Measurements from ENCODE around the gene DEFB128.
"Not testable (repeated sequence)": the region's sequence is repeated elsewhere in the genome, so short reads cannot be mapped to it uniquely, and the experiment has no call there.

The DEFB128 gene

DNA sequence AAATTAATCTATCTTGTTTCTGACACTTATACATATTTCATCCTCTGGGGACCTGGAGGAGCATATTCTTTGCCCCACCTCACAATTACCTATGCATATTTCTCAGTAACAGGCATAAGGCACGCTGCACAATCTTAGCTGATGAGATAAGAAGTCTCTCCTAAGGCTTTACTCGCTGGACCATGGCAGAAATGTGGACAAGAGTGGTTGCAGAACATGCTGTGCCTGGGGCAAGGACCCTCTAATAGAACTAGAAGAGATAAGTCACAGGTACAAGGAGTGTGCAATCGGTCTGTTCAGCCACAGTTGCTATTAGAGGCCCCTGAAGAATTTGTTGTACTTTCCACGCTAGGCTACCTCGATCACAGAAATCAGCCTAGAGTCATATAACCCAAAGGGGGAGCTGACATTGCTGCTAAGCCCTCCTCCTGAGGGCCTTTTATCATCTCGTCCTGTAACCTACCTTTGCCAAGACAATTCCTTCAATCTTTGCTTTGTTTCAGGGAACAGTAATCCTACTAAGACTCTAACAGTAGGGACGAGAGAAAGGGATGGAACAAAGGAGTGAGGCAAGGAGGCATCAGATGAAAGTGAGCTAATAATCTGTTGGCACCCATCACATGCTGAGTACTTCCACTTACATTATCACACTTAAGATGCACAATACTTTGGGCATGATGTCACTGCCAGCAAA lies 21.4 kb upstream of the DEFB128 start:
- ChIA-PET CTCF (interaction anchor here (1.0 to 4.1 kb wide), 7 partner anchors 8 to 120 kb away, joined by 3 to 35 read pairs (median 7); partner anchors contain the start of gene DEFB129), POLR2A (no interaction called here)
- no peaks in the 10 kb centered on the region for H3K36me3 ChIP-seq (ENCODE audit: control insufficient read depth in 4 of 4, insufficient read depth in 4 of 4, low read length in 3 of 4)
- 95% methylated on average over 7 of the region's 7 CpGs for WGBS (ENCODE audit: insufficient coverage)
- no peaks in the 10 kb centered on the region for H3K4me1 ChIP-seq (ENCODE audit: control extremely low read depth in 1 of 4, control insufficient read depth in 4 of 4, insufficient read depth in 4 of 4, low read length in 3 of 4)
- no peak for DNase-seq
- H3K4me3 ChIP-seq (ENCODE audit: control insufficient read depth in 1 of 7, extremely low read depth in 1 of 7, insufficient read depth in 4 of 7, low read depth in 2 of 7, low read length in 6 of 7): no peak overlapping the region
- H3K27me3 ChIP-seq (replicated peaks in 2 of 5; ENCODE audit: control insufficient read depth in 4 of 5, insufficient read depth in 5 of 5, low read length in 4 of 5): peaks cover 0 to 3% (median 0%) of the 10 kb centered on the region in 5 experiments
- no peaks in the 10 kb centered on the region for H3K9me3 ChIP-seq (ENCODE audit: control extremely low read depth in 1 of 5, control insufficient read depth in 4 of 5, insufficient read depth in 2 of 5, low read depth in 1 of 5, low read length in 4 of 5)
- no peak overlapping the region for H3K27ac ChIP-seq (ENCODE audit: insufficient read depth in 1 of 2, low read depth in 1 of 2, low read length in 2 of 2, poor library complexity in 1 of 2, severe bottlenecking in 2 of 2)

- H3K9me3 ChIP-seq (ENCODE audit: control extremely low read depth in 1 of 5, control insufficient read depth in 4 of 5, insufficient read depth in 2 of 5, low read depth in 1 of 5, low read length in 4 of 5): no peaks in the 10 kb centered on the region
- H3K4me1 ChIP-seq (ENCODE audit: control extremely low read depth in 1 of 4, control insufficient read depth in 4 of 4, insufficient read depth in 4 of 4, low read length in 3 of 4): no peaks in the 10 kb centered on the region
- no peaks in the 10 kb centered on the region for H3K36me3 ChIP-seq (ENCODE audit: control insufficient read depth in 4 of 4, insufficient read depth in 4 of 4, low read length in 3 of 4)
- WGBS (ENCODE audit: insufficient coverage): 89% methylated on average over 1 of the region's 5 CpGs
- DNase-seq: peak; percentile 59 to 77 (median 73)
- CTCF ChIA-PET: interaction anchor here (0.7 to 4.1 kb wide), 6 partner anchors 15 to 73 kb away, joined by 3 to 35 read pairs (median 6); no protein-coding TSS in a partner anchor
- POLR2A ChIA-PET: no interaction called here
- H3K27me3 ChIP-seq (replicated peaks in 2 of 5; ENCODE audit: control insufficient read depth in 4 of 5, insufficient read depth in 5 of 5, low read length in 4 of 5): peaks cover 0 to 5% (median 0%) of the 10 kb centered on the region in 5 experiments
- no peak overlapping the region for H3K4me3 ChIP-seq (ENCODE audit: control insufficient read depth in 1 of 7, extremely low read depth in 1 of 7, insufficient read depth in 4 of 7, low read depth in 2 of 7, low read length in 6 of 7)
- no peak overlapping the region for H3K27ac ChIP-seq (ENCODE audit: insufficient read depth in 1 of 2, low read depth in 1 of 2, low read length in 2 of 2, poor library complexity in 1 of 2, severe bottlenecking in 2 of 2)
Measured at GRCh38 chr20:208942-209566, 19.5 kb upstream of the DEFB128 start.

DNA sequence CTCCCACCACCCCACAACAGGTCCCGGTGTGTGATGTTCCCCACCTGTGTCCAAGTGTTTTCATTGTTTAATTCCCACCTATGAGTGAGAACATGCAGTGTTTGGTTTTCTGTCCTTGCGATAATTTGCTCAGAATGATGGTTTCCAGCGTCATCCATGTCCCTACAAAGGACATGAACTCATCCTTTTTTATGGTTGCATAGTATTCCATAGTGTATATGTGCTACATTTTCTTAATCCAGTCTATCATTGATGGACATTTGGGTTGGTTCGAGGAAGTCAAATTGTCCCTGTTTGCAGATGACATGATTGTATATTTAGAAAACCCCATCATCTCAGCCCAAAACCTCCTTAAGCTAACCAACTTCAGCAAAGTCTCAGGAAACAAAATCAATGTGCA lies 14.1 kb upstream of the DEFB128 start:
- DNase-seq; H3K4me3 ChIP-seq (ENCODE audit: control insufficient read depth in 1 of 7, extremely low read depth in 1 of 7, insufficient read depth in 4 of 7, low read depth in 2 of 7, low read length in 6 of 7); H3K27ac ChIP-seq (ENCODE audit: insufficient read depth in 1 of 2, low read depth in 1 of 2, low read length in 2 of 2, poor library complexity in 1 of 2, severe bottlenecking in 2 of 2); H3K4me1 ChIP-seq (ENCODE audit: control extremely low read depth in 1 of 4, control insufficient read depth in 4 of 4, insufficient read depth in 4 of 4, low read length in 3 of 4); H3K9me3 ChIP-seq (ENCODE audit: control extremely low read depth in 1 of 5, control insufficient read depth in 4 of 5, insufficient read depth in 2 of 5, low read depth in 1 of 5, low read length in 4 of 5); H3K36me3 ChIP-seq (ENCODE audit: control insufficient read depth in 4 of 4, insufficient read depth in 4 of 4, low read length in 3 of 4); POLR2A ChIA-PET; H3K27me3 ChIP-seq (replicated peaks in 2 of 5; ENCODE audit: control insufficient read depth in 4 of 5, insufficient read depth in 5 of 5, low read length in 4 of 5): not testable (repeated sequence)
- WGBS (ENCODE audit: insufficient coverage): 100% methylated on average over 1 of the region's 4 CpGs
- CTCF ChIA-PET: interaction anchor here (1.1 kb wide), 1 partner anchor 10 kb away, joined by 3 read pairs; no protein-coding TSS in a partner anchor

DNA sequence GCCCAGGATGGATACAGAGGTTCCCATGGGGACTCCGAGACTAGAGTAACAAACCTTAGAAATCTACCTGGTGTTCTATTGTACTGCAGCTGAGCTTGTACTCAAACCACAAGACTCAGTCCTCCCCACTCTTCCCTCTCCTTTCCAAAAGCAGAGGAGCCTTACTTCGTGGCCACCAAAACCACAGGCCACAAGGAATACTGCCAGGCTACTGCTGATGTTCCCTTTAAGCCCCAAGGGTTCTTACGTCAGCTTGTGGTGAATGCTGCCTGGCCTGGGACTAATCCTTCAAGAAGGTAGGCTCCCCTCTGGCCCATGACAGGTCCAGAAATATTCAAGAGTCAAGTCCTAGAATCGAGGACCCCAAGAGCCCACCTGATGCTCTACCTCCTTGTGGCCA lies 10.5 kb upstream of the DEFB128 start:
- Histone ChIP-seq H3K27me3 (replicated peaks in 2 of 5; ENCODE audit: control insufficient read depth in 4 of 5, insufficient read depth in 5 of 5, low read length in 4 of 5) (peaks cover 0 to 7% (median 0%) of the 10 kb centered on the region in 5 experiments), H3K27ac (ENCODE audit: insufficient read depth in 1 of 2, low read depth in 1 of 2, low read length in 2 of 2, poor library complexity in 1 of 2, severe bottlenecking in 2 of 2) (no peak overlapping the region), H3K9me3 (ENCODE audit: control extremely low read depth in 1 of 5, control insufficient read depth in 4 of 5, insufficient read depth in 2 of 5, low read depth in 1 of 5, low read length in 4 of 5) (no peaks in the 10 kb centered on the region), H3K36me3 (ENCODE audit: control insufficient read depth in 4 of 4, insufficient read depth in 4 of 4, low read length in 3 of 4) (no peaks in the 10 kb centered on the region), H3K4me1 (ENCODE audit: control extremely low read depth in 1 of 4, control insufficient read depth in 4 of 4, insufficient read depth in 4 of 4, low read length in 3 of 4) (no peaks in the 10 kb centered on the region), H3K4me3 (ENCODE audit: control insufficient read depth in 1 of 7, extremely low read depth in 1 of 7, insufficient read depth in 4 of 7, low read depth in 2 of 7, low read length in 6 of 7) (no peak overlapping the region)
- CTCF ChIA-PET: no interaction called here
- POLR2A ChIA-PET: no interaction called here
- WGBS (ENCODE audit: insufficient coverage): 71% methylated on average over 4 of the region's 4 CpGs
- DNase-seq: peak in 1 of 3 donors; percentile 11

DNA sequence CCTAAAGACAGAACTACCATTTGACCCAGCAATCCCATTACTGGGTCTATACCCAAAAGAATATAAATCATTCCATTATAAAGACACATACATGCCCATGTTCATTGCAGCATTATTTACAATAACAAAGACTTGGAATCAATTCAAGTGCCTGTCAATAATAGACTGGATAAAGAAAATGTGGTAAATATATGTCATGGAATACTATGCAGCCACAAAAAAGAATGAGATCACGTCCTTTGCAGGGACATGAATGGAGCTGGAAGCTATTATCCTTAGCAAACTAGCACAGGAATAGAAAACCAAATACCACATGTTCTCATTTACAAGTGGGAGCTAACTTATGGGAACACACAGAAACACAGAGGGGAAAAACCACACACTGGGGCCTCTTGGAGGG lies 8.7 kb upstream of the DEFB128 start:
- no CpG with 5 or more reads among the region's 1 CpG for WGBS (ENCODE audit: insufficient coverage)

DNA sequence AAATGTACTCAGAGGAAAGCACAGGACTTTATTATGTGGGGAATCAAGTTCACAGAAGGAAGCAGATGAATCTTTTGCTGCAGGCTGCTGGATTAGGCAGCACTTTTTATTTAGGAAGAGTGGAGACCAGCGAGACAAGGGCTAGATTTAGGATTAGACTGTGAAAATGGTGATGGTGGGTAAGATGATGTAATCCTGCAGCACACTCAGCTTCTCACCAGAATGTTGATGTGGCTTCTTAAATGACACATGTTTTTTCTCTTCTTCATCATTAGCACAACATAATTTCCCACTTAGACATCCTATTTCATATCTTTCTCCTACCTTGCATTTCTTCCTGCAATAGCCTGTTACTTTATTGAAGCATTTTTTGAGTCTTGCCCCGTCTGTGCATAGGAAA lies 1.8 kb downstream of the DEFB128 start:
- Histone ChIP-seq H3K27me3 (replicated peaks in 2 of 5; ENCODE audit: control insufficient read depth in 4 of 5, insufficient read depth in 5 of 5, low read length in 4 of 5) (peaks cover 0 to 7% (median 4%) of the 10 kb centered on the region in 5 experiments), H3K4me1 (ENCODE audit: control extremely low read depth in 1 of 4, control insufficient read depth in 4 of 4, insufficient read depth in 4 of 4, low read length in 3 of 4) (no peaks in the 10 kb centered on the region), H3K27ac (ENCODE audit: insufficient read depth in 1 of 2, low read depth in 1 of 2, low read length in 2 of 2, poor library complexity in 1 of 2, severe bottlenecking in 2 of 2) (no peak overlapping the region), H3K4me3 (ENCODE audit: control insufficient read depth in 1 of 7, extremely low read depth in 1 of 7, insufficient read depth in 4 of 7, low read depth in 2 of 7, low read length in 6 of 7) (no peak overlapping the region), H3K36me3 (ENCODE audit: control insufficient read depth in 4 of 4, insufficient read depth in 4 of 4, low read length in 3 of 4) (no peaks in the 10 kb centered on the region), H3K9me3 (ENCODE audit: control extremely low read depth in 1 of 5, control insufficient read depth in 4 of 5, insufficient read depth in 2 of 5, low read depth in 1 of 5, low read length in 4 of 5) (peaks cover 0 to 21% (median 4%) of the 10 kb centered on the region in 5 experiments)
- ChIA-PET POLR2A (no interaction called here), CTCF (no interaction called here)
- 38% methylated on average over 1 of the region's 2 CpGs for WGBS (ENCODE audit: insufficient coverage)
- DNase-seq: no peak

More for the DNA sequence above, 8.7 kb upstream of the DEFB128 start:
- CTCF ChIA-PET: no interaction called here
- POLR2A ChIA-PET: no interaction called here
- no peaks in the 10 kb centered on the region for H3K9me3 ChIP-seq (ENCODE audit: control extremely low read depth in 1 of 5, control insufficient read depth in 4 of 5, insufficient read depth in 2 of 5, low read depth in 1 of 5, low read length in 4 of 5)
- H3K4me1 ChIP-seq (ENCODE audit: control extremely low read depth in 1 of 4, control insufficient read depth in 4 of 4, insufficient read depth in 4 of 4, low read length in 3 of 4): no peaks in the 10 kb centered on the region
- H3K36me3 ChIP-seq (ENCODE audit: control insufficient read depth in 4 of 4, insufficient read depth in 4 of 4, low read length in 3 of 4): no peaks in the 10 kb centered on the region
- H3K27ac ChIP-seq (ENCODE audit: insufficient read depth in 1 of 2, low read depth in 1 of 2, low read length in 2 of 2, poor library complexity in 1 of 2, severe bottlenecking in 2 of 2): no peak overlapping the region
- no peak for DNase-seq
- peaks cover 0 to 9% (median 0%) of the 10 kb centered on the region in 5 experiments for H3K27me3 ChIP-seq (replicated peaks in 2 of 5; ENCODE audit: control insufficient read depth in 4 of 5, insufficient read depth in 5 of 5, low read length in 4 of 5)
- no peak overlapping the region for H3K4me3 ChIP-seq (ENCODE audit: control insufficient read depth in 1 of 7, extremely low read depth in 1 of 7, insufficient read depth in 4 of 7, low read depth in 2 of 7, low read length in 6 of 7)

DNA sequence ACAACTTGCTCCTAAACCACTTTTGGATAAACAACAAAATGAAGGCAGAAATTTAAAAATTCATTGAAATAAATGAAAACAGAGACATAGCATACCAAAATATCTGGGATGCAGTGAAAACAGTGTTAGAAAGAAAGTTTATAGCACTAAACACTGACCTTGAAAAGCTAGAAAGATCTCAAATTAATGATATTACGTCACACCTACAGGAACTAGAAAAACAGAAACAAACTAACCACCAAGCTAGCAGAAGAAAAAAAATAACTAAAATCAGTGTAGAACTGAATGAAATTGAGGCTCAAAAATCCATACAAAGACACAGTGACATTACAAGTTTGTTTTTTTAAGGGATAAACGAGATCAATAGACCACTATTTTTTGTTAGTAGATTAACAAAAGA lies 5.2 kb downstream of the DEFB128 start:
- WGBS (ENCODE audit: insufficient coverage): no CpG with 5 or more reads among the region's 2 CpGs
- no peaks in the 10 kb centered on the region for H3K4me1 ChIP-seq (ENCODE audit: control extremely low read depth in 1 of 4, control insufficient read depth in 4 of 4, insufficient read depth in 4 of 4, low read length in 3 of 4)
- H3K9me3 ChIP-seq (ENCODE audit: control extremely low read depth in 1 of 5, control insufficient read depth in 4 of 5, insufficient read depth in 2 of 5, low read depth in 1 of 5, low read length in 4 of 5): peaks cover 0 to 18% (median 2%) of the 10 kb centered on the region in 5 experiments
- H3K27me3 ChIP-seq (replicated peaks in 2 of 5; ENCODE audit: control insufficient read depth in 4 of 5, insufficient read depth in 5 of 5, low read length in 4 of 5): peaks cover 0 to 10% (median 3%) of the 10 kb centered on the region in 5 experiments
- H3K27ac ChIP-seq (ENCODE audit: insufficient read depth in 1 of 2, low read depth in 1 of 2, low read length in 2 of 2, poor library complexity in 1 of 2, severe bottlenecking in 2 of 2): no peak overlapping the region
- CTCF ChIA-PET: no interaction called here
- POLR2A ChIA-PET: no interaction called here
- H3K36me3 ChIP-seq (ENCODE audit: control insufficient read depth in 4 of 4, insufficient read depth in 4 of 4, low read length in 3 of 4): no peaks in the 10 kb centered on the region
- no peak for DNase-seq
- no peak overlapping the region for H3K4me3 ChIP-seq (ENCODE audit: control insufficient read depth in 1 of 7, extremely low read depth in 1 of 7, insufficient read depth in 4 of 7, low read depth in 2 of 7, low read length in 6 of 7)

Measured in common myeloid progenitor, CD34-positive (primary cell).